Karpas-422 (cell line): ENCODE results near the gene BCHE. TPM values are rescaled to one million over a fixed set of nuclear protein-coding genes. Genes with fewer than 3 reads are reported as not detected.
A peak's percentile ranks its signal among the peaks of the same experiment; 100 is the strongest.
"Not testable (repeated sequence)": the region's sequence is repeated elsewhere in the genome, so short reads cannot be mapped to it uniquely, and the experiment has no call there.

Source experiments
- DNase-seq: peaks from one replicate; pipeline ENCODE4 v3.0.0-alpha.2; 2015
- H2AFZ ChIP-seq: fragments of 200-600 bp; sonication (generic); 2 replicates; pipeline ENCODE4 v1.6.1; 2014; ENCODE audit warnings: antibody characterized with exemption, low read length, mixed read lengths
- H3K27ac ChIP-seq: fragments of 200-600 bp; sonication (generic); 2 replicates; pipeline ENCODE4 v1.5.1; 2014; ENCODE audit warnings: mild to moderate bottlenecking, low read length, moderate library complexity
- H3K27me3 ChIP-seq: fragments of 200-600 bp; sonication (generic); 2 replicates; pipeline ENCODE4 v1.6.1; 2014; ENCODE audit warnings: low read length, mixed read lengths
- H3K36me3 ChIP-seq: fragments of 200-600 bp; sonication (generic); 2 replicates; pipeline ENCODE4 v1.6.1; 2014; ENCODE audit warnings: low read length, mixed read lengths; ENCODE audit not compliant: insufficient read depth
- H3K4me1 ChIP-seq: fragments of 200-600 bp; sonication (generic); 2 replicates; pipeline ENCODE4 v1.6.1; 2014; ENCODE audit warnings: mild to moderate bottlenecking, low read length, mixed read lengths
- H3K4me2 ChIP-seq: fragments of 200-600 bp; sonication (generic); 2 replicates; pipeline ENCODE4 v1.6.1; 2014; ENCODE audit warnings: low read length, low read depth, mild to moderate bottlenecking; ENCODE audit not compliant: poor library complexity, severe bottlenecking
- H3K4me3 ChIP-seq: fragments of 200-600 bp; sonication (generic); 2 replicates; pipeline ENCODE4 v1.5.1; 2014; ENCODE audit warnings: mild to moderate bottlenecking, antibody characterized with exemption, low read length, mixed read lengths
- H3K79me2 ChIP-seq: fragments of 200-600 bp; sonication (generic); 2 replicates; pipeline ENCODE4 v1.6.1; 2014; ENCODE audit warnings: mild to moderate bottlenecking, low read length, mixed read lengths
- H3K9ac ChIP-seq: fragments of 200-600 bp; sonication (generic); 2 replicates; pipeline ENCODE4 v1.6.0; 2014; ENCODE audit warnings: low read length
- H3K9me2 ChIP-seq: fragments of 200-600 bp; sonication (generic), shearing (Covaris generic); replicated peaks from 2 replicates; pipeline ENCODE4 v1.6.0; 2014; ENCODE audit warnings: mild to moderate bottlenecking, low read length, moderate library complexity; ENCODE audit not compliant: insufficient read depth
- H3K9me3 ChIP-seq: fragments of 300-700, 200-600 bp; sonication (generic); 2 replicates; pipeline ENCODE4 v1.6.1; 2014; ENCODE audit warnings: low read length, mixed read lengths
- H4K20me1 ChIP-seq: fragments of 200-600 bp; sonication (generic); 2 replicates; pipeline ENCODE4 v1.6.1; 2014; ENCODE audit warnings: mild to moderate bottlenecking, antibody characterized with exemption, low read length, low read depth; ENCODE audit not compliant: insufficient read depth
- total RNA-seq: library from RNA; depleted of rRNA; stranded (reverse); fragments of >200 nt; shearing (Covaris generic); gene quantifications from 2 replicates; pipeline ENCODE4 v1.2.3, GENCODE V29; 2014; ENCODE audit warnings: low replicate concordance

The BCHE gene
- total RNA-seq, 1 experiment from 2014 or later: 0.11 TPM

GRCh38 chr3:165807937-165808336 is 29.3 kb downstream of the BCHE start:
- H3K27ac ChIP-seq, H3K4me2 ChIP-seq, H3K36me3 ChIP-seq, H3K79me2 ChIP-seq, H3K4me3 ChIP-seq, H2AFZ ChIP-seq, H3K27me3 ChIP-seq, H3K9me2 ChIP-seq, H3K4me1 ChIP-seq, DNase-seq, H4K20me1 ChIP-seq, H3K9ac ChIP-seq: not testable (repeated sequence)
- peaks cover 13% of the 10 kb centered on the region; the same call in 1 of the 2 replicates for H3K9me3 ChIP-seq

GRCh38 chr3:165805946-165806561 is 31.2 kb downstream of the BCHE start:
- Histone ChIP-seq H3K4me1 (no peaks in the 10 kb centered on the region), H3K27me3 (no peaks in the 10 kb centered on the region), H3K79me2 (no peaks in the 10 kb centered on the region), H3K9me3 (peaks cover 8% of the 10 kb centered on the region; the same call in 1 of the 2 replicates), H3K27ac (no peak overlapping the region), H4K20me1 (no peaks in the 10 kb centered on the region), H2AFZ (no peak overlapping the region), H3K4me3 (no peak overlapping the region), H3K9me2 (no peaks in the 10 kb centered on the region), H3K36me3 (no peaks in the 10 kb centered on the region), H3K4me2 (peak overlapping the region; percentile 17), H3K9ac (no peak overlapping the region)
- no peak for DNase-seq

DNA sequence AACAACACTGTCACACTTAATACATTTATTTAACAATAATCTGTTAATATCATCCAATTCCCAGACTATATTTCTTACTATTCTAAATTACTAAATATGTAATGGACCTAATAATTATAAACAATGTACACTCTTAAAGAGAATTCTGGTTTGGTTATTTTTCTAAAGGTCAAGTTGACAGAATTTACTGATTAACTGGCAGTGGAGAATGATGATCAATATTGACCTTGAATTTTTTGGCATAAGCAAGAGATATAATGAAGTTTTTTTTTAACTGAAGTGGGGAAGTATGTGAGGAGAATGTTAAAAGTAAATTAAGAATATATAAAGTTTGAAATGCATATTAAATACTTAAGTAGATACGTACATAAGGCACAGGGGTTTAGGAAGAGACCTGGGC is 33.8 kb downstream of the BCHE start:
- Histone ChIP-seq H3K79me2 (no peaks in the 10 kb centered on the region), H3K9ac (no peak overlapping the region), H3K27ac (no peak overlapping the region), H3K4me3 (no peak overlapping the region), H3K9me2 (no peaks in the 10 kb centered on the region), H4K20me1 (no peaks in the 10 kb centered on the region), H3K27me3 (no peaks in the 10 kb centered on the region), H2AFZ (no peak overlapping the region), H3K9me3 (peaks cover 3% of the 10 kb centered on the region; the same call in 1 of the 2 replicates), H3K4me2 (no peak overlapping the region), H3K36me3 (no peaks in the 10 kb centered on the region), H3K4me1 (no peaks in the 10 kb centered on the region)
- no peak for DNase-seq

GRCh38 chr3:165800970-165801369 is 36.3 kb downstream of the BCHE start:
- no peaks in the 10 kb centered on the region for H3K4me1 ChIP-seq
- no peaks in the 10 kb centered on the region for H3K27me3 ChIP-seq
- no peak for DNase-seq
- no peaks in the 10 kb centered on the region for H3K36me3 ChIP-seq
- no peaks in the 10 kb centered on the region for H4K20me1 ChIP-seq
- no peak overlapping the region for H3K4me3 ChIP-seq
- H3K4me2 ChIP-seq: no peak overlapping the region
- H3K79me2 ChIP-seq: no peaks in the 10 kb centered on the region
- H2AFZ ChIP-seq: no peak overlapping the region
- H3K9ac ChIP-seq: no peak overlapping the region
- H3K9me3 ChIP-seq: peaks cover 8% of the 10 kb centered on the region; the same call in 1 of the 2 replicates
- H3K27ac ChIP-seq: no peak overlapping the region
- no peaks in the 10 kb centered on the region for H3K9me2 ChIP-seq

DNA sequence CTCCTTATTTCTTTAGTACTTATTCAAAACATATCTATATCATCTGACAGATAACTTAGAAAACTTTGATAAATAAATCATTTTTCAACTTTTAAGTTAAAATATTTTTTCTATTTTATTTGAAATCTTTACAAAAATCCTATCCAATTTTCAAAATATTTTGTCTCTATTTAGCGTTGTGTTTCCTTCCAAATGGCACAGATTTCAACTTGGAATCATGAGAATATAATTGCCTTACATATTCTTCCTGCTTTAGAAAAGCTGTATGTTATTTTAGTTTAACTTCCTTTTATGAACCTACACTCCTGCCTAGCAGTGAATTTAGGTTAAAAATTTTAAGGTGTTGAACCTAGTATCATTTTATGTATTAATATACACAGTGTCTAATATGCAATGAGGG is 38.2 kb downstream of the BCHE start:
- no peak overlapping the region for H2AFZ ChIP-seq
- no peak overlapping the region for H3K4me2 ChIP-seq
- DNase-seq: no peak

DNA sequence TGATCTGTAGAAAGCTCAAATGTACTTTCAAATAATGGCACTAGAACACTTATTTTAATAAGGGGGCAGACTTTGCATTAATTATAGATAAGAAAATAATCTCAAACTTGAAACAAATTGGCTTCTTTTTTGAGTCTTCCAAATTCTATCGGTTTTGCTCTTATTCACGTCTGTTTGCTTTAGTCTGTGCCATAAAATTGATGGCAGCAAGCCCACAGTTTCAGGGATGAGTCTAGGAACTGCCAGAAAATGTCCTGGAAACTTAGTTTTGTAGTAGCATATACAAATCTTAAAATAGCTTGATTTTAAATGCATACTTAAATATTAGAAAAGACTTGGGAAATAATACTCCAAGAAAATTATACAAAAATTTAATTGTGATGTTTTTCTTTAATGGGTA is 39.7 kb downstream of the BCHE start:
- Histone ChIP-seq H3K9me2 (no peaks in the 10 kb centered on the region), H3K4me2 (no peak overlapping the region), H3K79me2 (no peaks in the 10 kb centered on the region), H3K4me1 (no peaks in the 10 kb centered on the region), H3K4me3 (no peak overlapping the region), H3K9me3 (peaks cover 8% of the 10 kb centered on the region; the same call in 1 of the 2 replicates), H3K27me3 (no peaks in the 10 kb centered on the region), H3K27ac (no peak overlapping the region), H4K20me1 (no peaks in the 10 kb centered on the region), H3K36me3 (no peaks in the 10 kb centered on the region), H2AFZ (no peak overlapping the region), H3K9ac (no peak overlapping the region)
- no peak for DNase-seq

More for the DNA sequence above, 38.2 kb downstream of the BCHE start:
- no peaks in the 10 kb centered on the region for H4K20me1 ChIP-seq
- no peaks in the 10 kb centered on the region for H3K36me3 ChIP-seq
- H3K4me1 ChIP-seq: no peaks in the 10 kb centered on the region
- H3K9me2 ChIP-seq: no peaks in the 10 kb centered on the region
- no peaks in the 10 kb centered on the region for H3K79me2 ChIP-seq
- H3K4me3 ChIP-seq: no peak overlapping the region
- H3K9ac ChIP-seq: no peak overlapping the region
- H3K27ac ChIP-seq: no peak overlapping the region
- no peaks in the 10 kb centered on the region for H3K27me3 ChIP-seq
- H3K9me3 ChIP-seq: peaks cover 8% of the 10 kb centered on the region; the same call in 1 of the 2 replicates

DNA sequence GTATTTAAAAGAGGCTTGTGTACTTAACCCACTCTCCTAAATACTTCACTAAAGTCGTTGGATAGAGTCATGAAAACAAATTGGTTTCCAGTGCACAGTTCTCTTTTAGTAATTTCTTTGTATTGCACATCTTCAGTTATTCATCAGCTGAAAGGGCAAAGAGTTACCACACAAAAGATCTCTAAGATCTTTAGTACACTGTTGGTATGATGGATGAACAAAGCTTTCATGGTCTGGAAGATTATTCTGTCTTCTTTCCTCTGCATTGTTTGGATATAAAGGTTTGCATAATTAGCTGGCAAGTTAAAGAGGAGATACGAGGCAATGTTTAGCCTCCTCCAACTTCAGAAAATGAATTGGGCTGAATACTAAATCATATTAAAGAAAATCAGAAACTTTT is 40.5 kb downstream of the BCHE start:
- Histone ChIP-seq H2AFZ (no peak overlapping the region), H3K36me3 (no peaks in the 10 kb centered on the region), H3K27me3 (no peaks in the 10 kb centered on the region), H3K9ac (no peak overlapping the region), H3K9me3 (peaks cover 5% of the 10 kb centered on the region; the same call in 1 of the 2 replicates), H3K4me1 (no peaks in the 10 kb centered on the region), H4K20me1 (no peaks in the 10 kb centered on the region), H3K4me3 (no peak overlapping the region), H3K4me2 (no peak overlapping the region), H3K79me2 (no peaks in the 10 kb centered on the region), H3K27ac (no peak overlapping the region), H3K9me2 (no peaks in the 10 kb centered on the region)
- no peak for DNase-seq

GRCh38 chr3:165788531-165788930 is 48.7 kb downstream of the BCHE start:
- Histone ChIP-seq H3K9ac (no peak overlapping the region), H3K36me3 (no peaks in the 10 kb centered on the region), H4K20me1 (no peaks in the 10 kb centered on the region), H3K79me2 (no peaks in the 10 kb centered on the region), H3K4me2 (no peak overlapping the region), H2AFZ (no peak overlapping the region), H3K9me3 (peaks cover 8% of the 10 kb centered on the region; the same call in 1 of the 2 replicates), H3K27ac (no peak overlapping the region), H3K9me2 (no peaks in the 10 kb centered on the region), H3K4me1 (no peaks in the 10 kb centered on the region), H3K4me3 (no peak overlapping the region), H3K27me3 (no peaks in the 10 kb centered on the region)
- no peak for DNase-seq
